ENCODE data around the gene METTL23.
A peak's percentile ranks its signal among the peaks of the same experiment; 100 is the strongest.

The METTL23 gene

GRCh38 chr17:76726776-76727718, at the start of gene METTL23:
Gene METTL23, plus strand, starts transcription at chr17:76726839. Its CDS starts 2,872 bp downstream, at chr17:76729711.
- peak within 1 kb of the TSS; percentile 93 for H3K4me3 ChIP-seq (replicated peaks; ENCODE audit: low read depth, low read length)

GRCh38 chr17:76677406-76677805, 49.2 kb upstream of the METTL23 start:
- no peak for DNase-seq (ENCODE audit: extremely low read depth, insufficient read length)
- Histone ChIP-seq H3K4me3 (replicated peaks; ENCODE audit: low read depth, low read length) (no peak overlapping the region), H3K36me3 (ENCODE audit: control insufficient read depth, insufficient read depth, low read length) (no peaks in the 10 kb centered on the region), H3K27me3 (replicated peaks; ENCODE audit: control insufficient read depth, insufficient read depth, low read length) (no peaks in the 10 kb centered on the region)
- no peak for TF ChIP-seq CTCF (IDR thresholded peaks at IDR 0.05; ENCODE audit: insufficient read depth, low read length, poor library complexity, severe bottlenecking)

More at GRCh38 chr17:76726776-76727718, at the start of gene METTL23:
- Histone ChIP-seq H3K36me3 (ENCODE audit: control insufficient read depth, insufficient read depth, low read length) (peaks cover 10% of the 10 kb centered on the region), H3K27me3 (replicated peaks; ENCODE audit: control insufficient read depth, insufficient read depth, low read length) (no peaks in the 10 kb centered on the region)
- DNase-seq (ENCODE audit: extremely low read depth, insufficient read length) = peak; percentile 87
- TF ChIP-seq CTCF (IDR thresholded peaks at IDR 0.05; ENCODE audit: insufficient read depth, low read length, poor library complexity, severe bottlenecking) = peak; percentile 92

- DNase-seq (ENCODE audit: extremely low read depth, insufficient read length) = no peak
- H3K36me3 ChIP-seq (ENCODE audit: control insufficient read depth, insufficient read depth, low read length) = no peaks in the 10 kb centered on the region
- H3K4me3 ChIP-seq (replicated peaks; ENCODE audit: low read depth, low read length) = no peak overlapping the region
- no peak for TF ChIP-seq CTCF (IDR thresholded peaks at IDR 0.05; ENCODE audit: insufficient read depth, low read length, poor library complexity, severe bottlenecking)
- no peaks in the 10 kb centered on the region; the same call in 1 of the 2 replicates for H3K27me3 ChIP-seq (replicated peaks; ENCODE audit: control insufficient read depth, insufficient read depth, low read length)
Observed at GRCh38 chr17:76678330-76678729, 48.3 kb upstream of the METTL23 start.

GRCh38 chr17:76679239-76679638, 47.4 kb upstream of the METTL23 start:
- Histone ChIP-seq H3K27me3 (replicated peaks; ENCODE audit: control insufficient read depth, insufficient read depth, low read length) (no peaks in the 10 kb centered on the region; the same call in 1 of the 2 replicates), H3K36me3 (ENCODE audit: control insufficient read depth, insufficient read depth, low read length) (no peaks in the 10 kb centered on the region), H3K4me3 (replicated peaks; ENCODE audit: low read depth, low read length) (no peak overlapping the region)
- TF ChIP-seq CTCF (IDR thresholded peaks at IDR 0.05; ENCODE audit: insufficient read depth, low read length, poor library complexity, severe bottlenecking) = no peak
- DNase-seq (ENCODE audit: extremely low read depth, insufficient read length) = no peak

GRCh38 chr17:76681222-76682137, 45.2 kb upstream of the METTL23 start:
- no peak for DNase-seq (ENCODE audit: extremely low read depth, insufficient read length)
- no peak overlapping the region for H3K4me3 ChIP-seq (replicated peaks; ENCODE audit: low read depth, low read length)
- TF ChIP-seq CTCF (IDR thresholded peaks at IDR 0.05; ENCODE audit: insufficient read depth, low read length, poor library complexity, severe bottlenecking) = peak; percentile 80
- H3K27me3 ChIP-seq (replicated peaks; ENCODE audit: control insufficient read depth, insufficient read depth, low read length) = no peaks in the 10 kb centered on the region; the same call in none of the 2 replicates
- H3K36me3 ChIP-seq (ENCODE audit: control insufficient read depth, insufficient read depth, low read length) = no peaks in the 10 kb centered on the region
